IgD-negative memory B cell (primary cell): Measurements from ENCODE around the gene ZNF410. TPM values are rescaled to one million over a fixed set of nuclear protein-coding genes. Genes with fewer than 3 reads are reported as not detected.
"Not testable (repeated sequence)": the region's sequence is repeated elsewhere in the genome, so short reads cannot be mapped to it uniquely, and the experiment has no call there.

Experiments
- H3K27ac Mint-ChIP-seq, 3 donors: one replicate each; pipeline ENCODE4 v1.8.0; 2020 to 2022; ENCODE audit warnings: mild to moderate bottlenecking in 3 of 3, mixed read lengths in 3 of 3, moderate library complexity in 1 of 3
- H3K27me3 Mint-ChIP-seq: one replicate; pipeline ENCODE4 v1.8.0; 2021; ENCODE audit warnings: mixed read lengths
- H3K36me3 Mint-ChIP-seq: one replicate; pipeline ENCODE4 v1.8.0; 2020; ENCODE audit warnings: mild to moderate bottlenecking, mixed read lengths
- H3K4me1 Mint-ChIP-seq, 3 donors: one replicate each; pipeline ENCODE4 v1.8.0; 2020 to 2022; ENCODE audit warnings: mixed read lengths in 3 of 3, mild to moderate bottlenecking in 1 of 3
- H3K4me3 Mint-ChIP-seq, 4 donors: one replicate each; pipeline ENCODE4 v1.8.0; 2020 to 2022; ENCODE audit warnings: mild to moderate bottlenecking in 4 of 4, mixed read lengths in 4 of 4, moderate library complexity in 3 of 4
- H3K9me3 Mint-ChIP-seq, 3 donors: one replicate each; pipeline ENCODE4 v1.8.0; 2020 to 2021; ENCODE audit warnings: mixed read lengths in 3 of 3, mild to moderate bottlenecking in 1 of 3
- polyA plus RNA-seq: library from polyadenylated mRNA; unstranded; fragments of 300-500 nt; fragmentation: Illumina TruSeq; gene quantifications from one replicate; pipeline ENCODE4 v1.2.3, GENCODE V29; 2021

ZNF410 gene, protein sequence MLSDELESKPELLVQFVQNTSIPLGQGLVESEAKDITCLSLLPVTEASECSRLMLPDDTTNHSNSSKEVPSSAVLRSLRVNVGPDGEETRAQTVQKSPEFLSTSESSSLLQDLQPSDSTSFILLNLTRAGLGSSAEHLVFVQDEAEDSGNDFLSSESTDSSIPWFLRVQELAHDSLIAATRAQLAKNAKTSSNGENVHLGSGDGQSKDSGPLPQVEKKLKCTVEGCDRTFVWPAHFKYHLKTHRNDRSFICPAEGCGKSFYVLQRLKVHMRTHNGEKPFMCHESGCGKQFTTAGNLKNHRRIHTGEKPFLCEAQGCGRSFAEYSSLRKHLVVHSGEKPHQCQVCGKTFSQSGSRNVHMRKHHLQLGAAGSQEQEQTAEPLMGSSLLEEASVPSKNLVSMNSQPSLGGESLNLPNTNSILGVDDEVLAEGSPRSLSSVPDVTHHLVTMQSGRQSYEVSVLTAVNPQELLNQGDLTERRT
- 65.3 TPM for polyA plus RNA-seq

DNA sequence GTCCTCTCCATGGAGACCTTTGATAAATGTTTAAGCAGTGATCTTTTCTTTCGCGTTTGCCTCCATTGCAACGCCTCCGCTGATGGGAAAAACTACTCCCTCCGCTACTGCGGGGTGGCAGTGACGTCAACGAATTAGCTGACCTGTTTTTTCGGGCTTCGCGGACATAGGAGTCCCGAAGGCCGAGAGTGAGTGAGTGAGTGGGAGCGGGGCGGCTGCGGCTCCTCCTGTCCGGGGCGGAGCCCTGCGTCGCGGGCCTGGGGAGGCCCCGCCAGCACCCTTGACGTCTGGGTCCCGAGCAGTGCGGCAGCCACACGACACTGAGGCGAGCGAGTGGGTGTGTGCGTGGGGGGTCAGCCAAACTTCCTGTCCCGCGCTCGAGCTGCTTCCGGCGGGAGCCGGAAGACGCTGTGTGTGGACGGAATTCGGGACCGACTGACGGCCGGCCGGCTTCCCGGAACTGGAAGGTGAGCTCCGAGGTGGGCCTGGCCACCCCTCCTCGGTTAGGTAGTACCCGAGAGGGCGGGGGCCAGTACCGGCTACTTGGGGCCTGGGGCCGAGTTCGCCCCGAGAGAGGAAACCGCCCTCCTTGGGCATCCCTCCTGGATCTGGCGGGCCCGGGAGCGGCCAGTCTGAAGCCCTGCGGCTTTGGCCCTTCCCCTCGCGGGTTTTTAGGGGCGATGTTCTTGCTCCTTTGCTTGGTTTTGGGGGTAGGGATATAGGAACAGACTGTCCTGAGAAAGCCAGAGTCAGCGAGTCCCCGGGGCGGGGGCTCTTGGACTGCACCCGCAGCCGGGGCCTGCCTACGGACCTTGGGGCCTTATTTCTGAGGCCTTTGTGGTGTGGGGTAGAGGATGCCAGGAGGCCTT is at the start of gene ZNF410:
Gene ZNF410 (plus strand): TSS at position 411 of the 869 bp plus-strand sequence. CDS start 5,317 bp downstream, outside the sequence.
- Mint-ChIP-seq H3K4me1 (peaks cover 26 to 44% (median 33%) of the 10 kb centered on the region in 3 donors), H3K36me3 (peaks cover 2% of the 10 kb centered on the region), H3K9me3 (no peaks in the 10 kb centered on the region), H3K27ac (peak within 1 kb of the TSS; percentile 93 to 98 (median 97)), H3K4me3 (peak within 1 kb of the TSS; percentile 88 to 99 (median 96)), H3K27me3 (no peaks in the 10 kb centered on the region)

GRCh38 chr14:73838293-73839034 is 48.2 kb upstream of the ZNF410 start:
- not testable (repeated sequence) for H3K4me3 Mint-ChIP-seq, H3K4me1 Mint-ChIP-seq, H3K27me3 Mint-ChIP-seq, H3K27ac Mint-ChIP-seq, H3K36me3 Mint-ChIP-seq, H3K9me3 Mint-ChIP-seq

DNA sequence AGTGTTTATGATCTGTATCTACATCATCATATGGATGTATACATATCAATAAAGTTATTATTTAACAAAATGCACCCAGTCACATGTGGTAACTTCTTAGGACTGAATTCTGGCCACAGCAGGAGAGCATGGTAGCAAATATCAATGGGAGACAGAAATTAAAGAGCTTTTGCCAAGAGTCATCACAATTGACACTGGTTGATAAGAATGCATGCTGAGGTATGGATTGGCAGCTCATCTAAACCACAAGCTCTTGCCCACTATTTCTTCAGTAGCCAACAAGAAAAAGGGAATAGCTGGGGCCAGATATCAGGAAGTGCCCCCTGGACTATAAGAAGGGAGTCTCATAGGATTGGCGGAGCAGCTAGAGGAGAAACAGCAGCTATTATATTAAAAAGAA is 44.5 kb upstream of the ZNF410 start:
- Mint-ChIP-seq H3K9me3 (no peaks in the 10 kb centered on the region), H3K27ac (no peak overlapping the region), H3K27me3 (no peaks in the 10 kb centered on the region), H3K4me3 (no peak overlapping the region), H3K36me3 (no peaks in the 10 kb centered on the region), H3K4me1 (no peaks in the 10 kb centered on the region)

DNA sequence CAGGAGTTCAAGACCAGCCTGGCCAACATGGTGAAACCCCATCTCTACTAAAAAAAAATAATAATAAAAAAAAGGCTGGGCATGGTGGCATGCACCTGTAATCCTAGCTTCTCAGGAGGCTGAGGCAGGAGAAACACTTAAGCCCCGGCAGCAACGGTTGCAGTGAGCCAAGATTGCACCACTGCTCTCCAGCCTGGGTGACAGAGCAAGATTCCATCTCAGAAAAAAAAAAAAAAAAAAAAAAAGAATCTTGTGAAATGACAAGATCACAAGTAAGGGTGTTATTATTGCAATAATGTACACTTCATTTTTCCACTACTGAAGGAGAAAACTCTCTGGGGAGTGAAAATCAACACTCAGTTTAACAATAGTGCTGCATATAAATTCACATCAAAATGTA is 43.8 kb upstream of the ZNF410 start:
- Mint-ChIP-seq H3K36me3 (no peaks in the 10 kb centered on the region), H3K27me3 (peaks cover 2% of the 10 kb centered on the region), H3K4me3 (no peak overlapping the region), H3K27ac (no peak overlapping the region), H3K4me1 (no peaks in the 10 kb centered on the region), H3K9me3 (no peaks in the 10 kb centered on the region)

DNA sequence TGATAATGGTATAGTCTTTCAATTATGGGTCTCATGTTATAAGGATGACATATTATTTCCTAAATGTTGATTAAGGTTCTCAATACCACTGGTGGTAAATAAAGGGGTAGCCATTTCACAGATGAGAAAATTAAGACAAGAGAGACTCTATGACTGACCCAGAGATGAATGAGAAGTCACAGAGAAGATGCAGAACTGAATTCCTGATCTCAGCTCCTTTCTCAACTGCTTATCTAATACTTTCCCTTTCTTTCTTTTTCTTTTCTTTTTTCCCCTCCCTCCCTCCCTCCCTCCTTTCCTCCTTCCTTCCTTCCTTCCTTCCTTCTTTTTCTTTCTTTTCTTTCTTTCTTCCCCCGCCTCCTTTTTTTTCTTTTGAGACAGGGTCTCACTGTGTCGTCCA is 43.4 kb upstream of the ZNF410 start:
- Mint-ChIP-seq H3K4me1 (no peaks in the 10 kb centered on the region), H3K36me3 (no peaks in the 10 kb centered on the region), H3K27ac (no peak overlapping the region), H3K27me3 (peaks cover 2% of the 10 kb centered on the region), H3K4me3 (no peak overlapping the region), H3K9me3 (no peaks in the 10 kb centered on the region)

DNA sequence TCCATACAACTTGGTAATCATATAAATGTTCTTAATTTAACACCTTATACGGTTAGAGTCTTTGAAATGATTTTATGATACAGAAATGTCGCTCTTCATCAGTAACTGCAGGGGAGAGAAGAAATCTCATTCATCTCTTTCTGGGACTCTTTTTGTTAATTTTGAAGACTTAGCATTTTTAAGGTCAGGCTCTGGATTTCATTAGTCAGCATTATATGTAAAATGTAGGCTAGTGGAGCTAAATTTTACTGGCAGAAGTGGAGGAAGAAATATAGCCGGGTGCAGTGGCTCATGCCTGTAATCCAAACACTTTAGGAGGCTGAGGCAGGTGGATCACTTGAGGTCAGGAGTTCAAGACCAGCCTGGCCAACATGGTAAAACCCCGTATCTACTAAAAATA is 39.7 kb upstream of the ZNF410 start:
- Mint-ChIP-seq H3K36me3 (peaks cover 2% of the 10 kb centered on the region), H3K9me3 (no peaks in the 10 kb centered on the region), H3K27ac (no peak overlapping the region), H3K4me1 (peaks cover 8 to 9% (median 8%) of the 10 kb centered on the region in 3 donors), H3K4me3 (peak overlapping the region in 1 of 4 donors; percentile 11), H3K27me3 (peaks cover 2% of the 10 kb centered on the region)

GRCh38 chr14:73851000-73851399 is 35.7 kb upstream of the ZNF410 start:
- Mint-ChIP-seq H3K4me3 (peak overlapping the region; percentile 96 to 99 (median 98)), H3K36me3 (peaks cover 2% of the 10 kb centered on the region), H3K9me3 (no peaks in the 10 kb centered on the region), H3K4me1 (peaks cover 13 to 15% (median 15%) of the 10 kb centered on the region in 3 donors), H3K27me3 (peaks cover 4% of the 10 kb centered on the region), H3K27ac (peak overlapping the region; percentile 36 to 97 (median 89))

DNA sequence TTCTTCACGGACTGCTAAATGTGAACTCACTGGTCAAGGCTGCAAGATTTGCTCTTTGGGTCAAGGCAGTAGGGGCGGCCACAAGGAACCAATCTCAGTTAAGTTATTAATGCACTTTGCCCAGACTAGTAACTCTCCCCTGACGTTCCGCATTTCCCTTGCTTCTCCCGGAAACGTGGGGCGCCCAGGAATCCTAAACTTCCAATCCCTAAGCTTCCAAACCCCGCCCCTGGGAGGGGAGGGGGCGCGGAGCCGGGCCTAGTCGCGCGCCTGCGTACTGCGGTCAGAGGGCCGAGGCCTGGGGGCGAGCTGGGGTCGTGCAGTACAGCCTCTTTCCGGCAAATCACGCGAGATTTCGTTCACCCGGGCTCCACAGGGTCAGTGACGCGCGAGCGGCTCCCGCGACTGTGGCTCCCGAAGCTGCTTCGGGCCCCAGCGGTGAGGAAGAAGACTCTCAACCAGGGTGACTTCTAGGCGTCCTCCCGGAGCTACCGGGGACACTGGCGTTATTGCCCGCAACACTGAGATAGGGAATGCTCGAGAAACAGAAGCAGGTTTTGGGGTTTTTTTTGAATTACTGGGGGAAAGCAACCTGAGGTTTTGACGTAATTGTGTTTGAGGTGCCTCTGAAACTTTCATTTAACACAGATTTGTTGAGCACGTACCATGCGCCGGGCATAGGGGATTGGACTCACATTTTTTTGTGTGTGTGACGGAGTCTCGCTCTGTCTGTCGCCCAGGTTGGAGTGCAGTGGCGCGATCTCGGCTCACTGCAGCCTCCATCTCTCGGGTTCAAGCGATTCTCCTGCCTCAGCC is 34.9 kb upstream of the ZNF410 start, which contains the start of gene PTGR2:
Gene PTGR2 (plus strand): TSS at position 265 of the 816 bp plus-strand sequence. CDS start 7,032 bp downstream, outside the sequence.
- Mint-ChIP-seq H3K36me3 (peaks cover 2% of the 10 kb centered on the region), H3K27me3 (peaks cover 4% of the 10 kb centered on the region), H3K27ac (peak within 1 kb of the TSS; percentile 89 to 99 (median 97))

GRCh38 chr14:73859145-73859544 is 27.5 kb upstream of the ZNF410 start:
- Mint-ChIP-seq H3K36me3 (no peaks in the 10 kb centered on the region), H3K9me3 (no peaks in the 10 kb centered on the region), H3K4me3 (no peak overlapping the region), H3K4me1 (peaks cover 0 to 2% (median 2%) of the 10 kb centered on the region in 3 donors), H3K27me3 (no peaks in the 10 kb centered on the region), H3K27ac (no peak overlapping the region)

More for the DNA sequence above, 34.9 kb upstream of the ZNF410 start, which contains the start of gene PTGR2:
- H3K4me3 Mint-ChIP-seq: peak within 1 kb of the TSS; percentile 96 to 99 (median 98)
- peaks cover 13 to 15% (median 15%) of the 10 kb centered on the region in 3 donors for H3K4me1 Mint-ChIP-seq
- H3K9me3 Mint-ChIP-seq: no peaks in the 10 kb centered on the region

GRCh38 chr14:73861073-73861472 is 25.6 kb upstream of the ZNF410 start:
- H3K36me3 Mint-ChIP-seq: no peaks in the 10 kb centered on the region
- H3K27me3 Mint-ChIP-seq: no peaks in the 10 kb centered on the region
- H3K4me1 Mint-ChIP-seq: peaks cover 0 to 2% (median 0%) of the 10 kb centered on the region in 3 donors
- no peaks in the 10 kb centered on the region for H3K9me3 Mint-ChIP-seq
- H3K27ac Mint-ChIP-seq: no peak overlapping the region
- no peak overlapping the region for H3K4me3 Mint-ChIP-seq

DNA sequence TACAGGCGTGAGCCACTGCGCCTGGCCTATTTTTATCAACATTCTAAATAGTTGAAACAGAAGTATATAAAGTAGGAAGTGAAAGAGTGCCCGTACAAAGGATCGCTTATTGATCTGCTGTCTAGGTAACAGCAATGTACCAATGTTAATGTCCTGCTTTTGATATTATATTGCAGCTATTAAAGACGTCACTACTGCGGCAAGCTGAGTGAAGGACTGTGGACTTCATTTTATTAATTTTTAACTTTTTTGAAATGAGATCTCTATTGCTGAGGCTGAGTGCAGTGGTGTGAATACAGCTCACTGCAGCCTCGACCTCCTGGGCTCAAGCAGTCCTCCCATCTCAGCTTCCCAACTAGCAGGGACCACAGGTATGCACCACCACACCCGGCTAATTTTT is 24.2 kb upstream of the ZNF410 start:
- H3K36me3 Mint-ChIP-seq: peaks cover 3% of the 10 kb centered on the region
- H3K4me1 Mint-ChIP-seq: peaks cover 0 to 2% (median 0%) of the 10 kb centered on the region in 3 donors
- H3K4me3 Mint-ChIP-seq: peak overlapping the region in 3 of 4 donors; percentile 63 to 75 (median 74)
- no peak overlapping the region for H3K27ac Mint-ChIP-seq
- no peaks in the 10 kb centered on the region for H3K27me3 Mint-ChIP-seq
- H3K9me3 Mint-ChIP-seq: no peaks in the 10 kb centered on the region

DNA sequence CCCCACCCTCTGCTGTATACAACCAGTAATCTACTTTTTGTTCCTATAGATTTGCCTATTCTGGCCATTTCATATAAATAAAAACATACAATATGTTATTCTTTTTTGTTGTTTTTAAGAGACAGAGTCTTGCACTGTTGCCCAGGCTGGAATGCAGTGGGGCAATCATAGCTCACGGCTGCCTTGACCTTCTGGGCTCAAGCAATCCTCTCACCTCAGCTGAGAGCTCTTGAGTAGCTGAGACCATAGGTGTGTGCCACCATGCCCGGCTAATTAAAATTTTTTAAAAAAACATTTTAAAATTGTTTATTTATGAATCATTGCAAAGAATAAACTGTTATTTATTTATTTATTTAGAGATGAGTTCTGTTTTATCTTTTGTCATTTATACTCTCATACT is 23.4 kb upstream of the ZNF410 start:
- Mint-ChIP-seq H3K27me3 (no peaks in the 10 kb centered on the region), H3K27ac (no peak overlapping the region)

DNA sequence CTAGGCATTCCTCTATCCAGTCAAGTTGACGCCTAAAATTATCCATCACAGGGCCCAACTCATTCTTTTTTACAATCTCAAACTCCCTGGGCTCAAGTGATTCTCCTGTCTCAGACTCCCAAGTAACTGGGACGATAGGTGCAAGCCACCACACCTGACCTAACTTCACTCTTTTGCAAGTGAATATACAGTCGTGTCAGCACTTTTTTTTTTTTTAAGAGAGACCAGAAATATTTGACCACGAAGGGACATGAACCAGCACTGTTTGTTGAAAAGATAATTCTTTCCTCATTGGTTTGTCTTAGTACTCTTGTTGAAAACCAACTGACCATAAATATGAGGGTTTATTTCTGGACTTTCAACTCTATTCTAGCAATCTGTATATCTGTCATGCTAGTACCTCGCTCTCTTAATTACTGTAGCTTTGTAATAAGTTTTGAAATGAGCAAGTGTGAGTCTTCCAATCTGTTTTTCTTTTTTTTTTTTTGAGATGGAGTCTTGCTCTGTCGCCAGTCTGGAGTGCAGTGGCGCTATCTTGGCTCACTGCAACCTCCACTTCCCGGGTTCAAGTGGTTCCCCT is 21.0 kb upstream of the ZNF410 start:
- Mint-ChIP-seq H3K9me3 (no peaks in the 10 kb centered on the region), H3K4me3 (no peak overlapping the region), H3K27ac (no peak overlapping the region), H3K36me3 (peaks cover 5% of the 10 kb centered on the region), H3K4me1 (peaks cover 0 to 4% (median 0%) of the 10 kb centered on the region in 3 donors), H3K27me3 (no peaks in the 10 kb centered on the region)

More for the DNA sequence above, 23.4 kb upstream of the ZNF410 start:
- Mint-ChIP-seq H3K4me3 (no peak overlapping the region), H3K36me3 (peaks cover 5% of the 10 kb centered on the region), H3K4me1 (peaks cover 0 to 4% (median 0%) of the 10 kb centered on the region in 3 donors), H3K9me3 (no peaks in the 10 kb centered on the region)
